Stimulated activated CD8-positive, alpha-beta memory T cell treated with anti-CD3 and anti-CD28 coated beads, Interleukin-15, amount 100 ng/mL, for 1 hour (primary cell): ENCODE measurements around the gene TMEM267.
"Not testable (repeated sequence)": the region's sequence is repeated elsewhere in the genome, so short reads cannot be mapped to it uniquely, and the experiment has no call there.

Experiments
- DNase-seq: peaks from one replicate; pipeline ENCODE4 v3.0.0-alpha.2; 2020; ENCODE audit warnings: low read depth

The TMEM267 gene

GRCh38 chr5:43456556-43456955, 27.1 kb downstream of the TMEM267 start:
- no peak for DNase-seq

GRCh38 chr5:43441575-43441974, 42.1 kb downstream of the TMEM267 start:
- not testable (repeated sequence) for DNase-seq

DNA sequence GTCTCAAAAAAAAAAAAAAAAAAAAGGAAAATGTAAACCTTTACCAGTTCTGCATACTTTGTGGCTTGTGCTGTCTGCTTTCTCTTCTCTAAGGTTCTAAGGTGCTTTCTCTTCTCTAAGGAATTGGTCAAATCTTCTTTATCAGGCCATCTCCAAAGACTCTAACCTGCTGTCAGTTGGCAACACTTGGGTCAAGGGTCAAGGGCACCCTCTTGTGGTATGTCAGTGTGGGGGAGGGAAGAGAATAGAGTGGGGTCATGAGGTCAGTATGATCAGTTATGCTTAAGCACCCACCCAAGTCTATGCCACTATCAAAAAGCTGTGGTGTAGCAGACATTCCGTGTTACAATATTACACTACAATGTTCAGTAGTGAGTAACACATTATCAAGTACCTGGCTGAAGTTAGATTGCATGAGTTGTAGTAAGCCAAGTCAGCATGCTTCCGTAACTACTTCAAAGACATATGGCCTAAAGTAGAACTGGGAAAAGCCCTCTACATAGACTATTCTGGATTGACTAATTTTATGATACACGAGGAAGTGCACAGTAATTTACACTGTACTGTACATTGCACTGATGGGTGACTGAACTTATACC, 46.5 kb downstream of the TMEM267 start:
- no peak for DNase-seq

GRCh38 chr5:43433382-43433781, 50.3 kb downstream of the TMEM267 start:
- DNase-seq, result no peak

DNA sequence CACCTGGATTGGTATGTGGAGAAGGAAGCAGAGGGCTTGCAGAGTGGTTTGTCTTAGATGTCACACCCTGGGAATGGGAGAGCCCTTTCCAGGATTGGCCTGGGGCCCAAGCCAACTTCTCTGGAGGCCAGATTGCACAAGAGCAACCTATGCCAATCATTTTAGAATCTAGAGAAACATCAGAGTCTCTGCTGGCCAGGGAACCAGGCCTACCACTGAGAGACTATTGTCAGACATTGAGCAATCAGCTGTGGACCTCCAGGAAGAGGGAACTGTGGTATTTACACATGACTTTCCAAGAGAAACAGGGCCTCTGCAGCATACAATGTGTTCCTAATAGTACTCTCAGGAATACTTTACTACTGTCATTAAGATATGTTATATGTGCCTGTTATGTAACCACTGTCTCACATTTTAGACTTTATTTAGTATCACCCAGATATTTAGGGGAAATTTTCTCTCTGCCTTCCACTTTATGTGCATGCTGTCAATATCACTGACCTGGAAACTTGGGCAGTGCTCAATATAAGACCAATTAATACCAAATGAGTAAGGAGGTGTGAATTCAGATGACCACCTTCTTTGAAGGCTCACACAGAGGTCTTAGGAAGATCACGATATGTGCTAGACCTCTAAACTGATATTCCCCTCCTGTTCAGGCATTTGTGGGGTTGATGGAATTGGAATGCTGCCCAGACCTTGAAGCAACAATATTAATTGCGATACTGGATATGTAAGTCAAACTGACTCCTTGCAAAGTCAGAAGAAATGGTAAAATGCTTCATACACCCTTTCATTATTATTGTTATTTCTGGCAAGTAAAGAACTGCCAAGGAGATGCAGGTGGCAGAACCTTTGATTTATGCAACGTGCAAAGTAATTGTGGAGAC, 50.9 kb downstream of the TMEM267 start:
- no peak for DNase-seq

DNA sequence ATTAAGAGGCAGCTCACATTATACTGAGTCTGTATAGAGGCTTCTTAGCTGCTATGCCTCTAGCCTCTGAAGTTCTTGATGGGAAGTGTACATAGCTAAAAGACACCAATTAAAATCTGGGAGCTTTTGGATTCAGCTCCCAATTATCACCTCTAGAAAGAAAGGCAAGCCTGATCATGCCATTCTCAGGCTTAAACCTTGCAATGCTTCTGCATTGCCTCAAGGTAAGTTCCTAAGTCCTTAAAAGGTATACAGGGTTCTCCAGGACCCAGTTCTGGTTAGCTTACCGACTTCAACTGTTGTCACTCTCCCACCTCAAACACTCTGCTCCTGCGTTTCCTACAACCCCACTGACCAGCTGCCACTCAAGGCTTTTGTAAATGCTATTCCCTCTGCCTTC, 54.0 kb downstream of the TMEM267 start:
- DNase-seq, result no peak

GRCh38 chr5:43429016-43429415, 54.6 kb downstream of the TMEM267 start:
- DNase-seq, result no peak

DNA sequence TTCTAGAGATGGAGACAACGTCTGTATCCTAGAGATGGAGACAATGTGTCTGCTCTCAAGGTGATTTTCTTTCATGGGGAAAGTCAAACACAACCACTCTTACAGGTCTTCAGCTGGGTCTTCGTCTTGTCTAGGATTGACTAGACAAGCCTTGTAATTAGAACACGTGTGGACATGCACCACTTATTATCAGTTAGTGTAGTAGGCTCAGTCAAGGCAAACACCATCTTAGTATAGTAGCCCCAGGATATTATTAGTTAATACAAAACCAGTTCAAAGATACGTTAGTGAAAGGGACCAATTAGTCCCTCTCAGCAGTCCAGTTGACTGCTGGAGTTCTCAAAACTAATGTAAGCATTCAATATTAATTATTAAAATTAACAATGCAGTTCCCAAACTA, 56.4 kb downstream of the TMEM267 start:
- DNase-seq, result no peak

DNA sequence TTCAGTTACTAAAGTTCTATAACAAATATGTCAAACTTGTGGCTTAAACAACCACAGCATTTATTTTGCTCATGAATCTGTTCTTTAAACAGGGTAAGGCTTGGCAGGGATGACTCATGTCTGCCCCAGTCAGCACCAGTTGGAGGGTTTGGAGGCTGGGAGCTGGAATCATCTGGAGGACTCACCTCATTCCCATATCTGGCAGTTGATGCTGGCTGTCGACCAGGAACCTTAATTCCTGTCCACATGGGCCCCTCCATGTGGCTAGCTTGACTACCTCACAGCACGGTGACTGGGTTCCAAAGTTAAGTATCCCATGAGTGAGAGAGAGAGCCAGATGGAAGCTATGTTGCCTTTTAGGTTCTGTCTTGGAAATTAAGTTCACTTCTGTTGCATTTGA, 57.7 kb downstream of the TMEM267 start:
- DNase-seq, result no peak

DNA sequence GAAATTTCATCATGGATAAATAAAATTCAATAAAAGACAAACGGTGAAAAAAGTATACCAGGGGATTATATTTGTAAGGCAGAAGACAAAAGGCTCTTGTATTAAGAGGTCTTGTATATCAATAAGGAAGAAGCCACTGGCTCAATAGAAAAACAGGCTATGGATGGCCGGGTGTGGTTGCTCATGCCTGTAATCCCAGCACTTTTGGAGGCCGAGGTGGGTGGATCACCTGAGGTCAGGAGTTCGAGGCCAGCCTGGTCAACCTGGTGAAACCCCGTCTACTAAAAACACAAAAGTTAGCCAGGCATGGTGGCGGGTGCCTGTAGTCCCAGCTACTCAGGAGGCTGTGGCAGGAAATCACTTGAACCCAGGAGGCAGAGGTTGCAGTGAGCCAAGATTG, 60.6 kb downstream of the TMEM267 start:
- DNase-seq, result not testable (repeated sequence)

DNA sequence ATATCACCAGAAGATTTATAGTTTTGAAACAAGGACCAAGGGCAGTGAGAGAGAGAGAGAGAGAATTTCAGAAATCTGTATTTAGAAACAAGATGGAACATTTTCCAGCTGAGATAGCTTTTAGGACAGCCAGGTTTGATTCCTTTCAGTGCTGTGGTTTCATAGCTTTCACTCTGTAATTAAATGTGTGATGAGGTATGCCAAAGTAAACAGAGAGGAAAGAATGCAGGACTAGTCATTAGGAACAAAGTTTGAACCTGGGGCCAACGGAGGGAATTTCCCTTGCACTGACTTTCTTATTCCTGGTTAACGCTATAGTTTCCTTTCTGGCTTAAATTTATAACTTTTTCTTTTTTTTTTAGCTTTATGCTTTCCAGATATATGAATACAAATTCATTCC, 61.5 kb downstream of the TMEM267 start:
- DNase-seq, result no peak

DNA sequence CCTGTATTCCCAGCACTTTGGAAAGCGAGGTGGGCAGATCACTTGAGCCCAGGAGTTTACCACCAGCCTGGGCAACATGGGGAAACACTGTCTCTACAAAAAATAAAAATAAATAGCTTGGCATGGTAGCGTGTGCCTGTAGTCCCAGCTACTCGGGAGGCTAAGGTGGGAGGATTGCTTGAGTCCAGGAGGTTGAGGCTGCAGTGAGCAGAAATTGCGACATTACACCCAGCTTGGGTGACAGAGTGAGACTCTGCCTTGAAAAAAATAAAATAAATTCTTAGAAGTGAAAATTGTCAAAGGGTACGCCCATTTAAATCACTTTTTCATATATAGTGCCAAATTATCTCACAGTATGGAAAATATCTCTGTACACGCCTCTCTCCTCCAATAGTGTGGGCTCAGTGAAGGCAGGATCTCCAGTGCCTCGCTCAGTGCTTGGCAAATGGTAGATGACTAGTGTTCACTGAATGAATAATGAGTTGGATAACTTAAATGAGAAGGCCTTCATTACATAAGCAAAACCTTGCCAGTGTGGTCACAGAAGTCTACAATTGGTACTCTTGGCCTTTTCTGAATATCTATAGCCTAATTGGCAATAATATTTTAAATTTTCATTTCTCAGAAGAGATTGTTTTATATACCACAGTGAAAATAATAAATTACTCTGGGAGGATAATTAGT, 62.1 kb downstream of the TMEM267 start:
- DNase-seq, result no peak

DNA sequence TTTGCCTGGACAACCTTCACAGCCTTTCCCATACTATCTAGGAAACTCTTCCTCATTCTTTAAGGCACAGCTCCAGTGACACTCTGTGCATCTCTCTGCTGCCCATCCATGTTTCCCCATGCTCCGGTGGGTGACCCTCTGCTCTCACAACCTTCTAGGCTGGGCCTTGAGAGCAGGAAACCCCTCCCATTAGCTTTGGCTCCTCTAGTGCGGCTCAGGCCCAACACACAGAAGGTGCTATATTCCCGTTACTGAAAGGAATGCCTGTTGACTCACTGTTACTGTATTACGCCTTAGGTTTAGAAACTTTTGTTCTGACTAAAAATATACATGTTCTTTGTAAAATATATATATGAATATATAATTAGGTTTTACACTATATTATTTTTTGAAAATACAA, 63.4 kb downstream of the TMEM267 start:
- no peak for DNase-seq

DNA sequence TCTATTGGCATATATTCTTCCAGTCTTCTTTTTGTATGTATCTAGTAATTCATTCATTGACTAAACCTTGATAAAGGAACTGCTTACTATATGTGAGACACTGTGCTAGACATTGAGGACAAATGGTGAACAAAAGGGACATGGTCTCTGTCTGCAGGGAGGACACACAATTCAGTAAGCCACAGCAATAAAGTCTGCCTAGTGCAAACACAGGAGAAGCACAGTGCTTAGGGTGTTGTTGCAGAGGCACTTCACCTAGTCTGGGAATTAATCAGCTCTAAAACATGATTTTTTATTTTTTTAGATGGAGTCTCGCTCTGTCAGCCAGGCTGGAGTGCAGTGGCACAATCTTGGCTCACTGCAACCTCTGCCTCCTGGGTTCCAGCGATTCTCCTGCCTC, 65.1 kb downstream of the TMEM267 start:
- DNase-seq, result no peak

GRCh38 chr5:43416803-43417394, 66.8 kb downstream of the TMEM267 start:
- DNase-seq, result no peak

DNA sequence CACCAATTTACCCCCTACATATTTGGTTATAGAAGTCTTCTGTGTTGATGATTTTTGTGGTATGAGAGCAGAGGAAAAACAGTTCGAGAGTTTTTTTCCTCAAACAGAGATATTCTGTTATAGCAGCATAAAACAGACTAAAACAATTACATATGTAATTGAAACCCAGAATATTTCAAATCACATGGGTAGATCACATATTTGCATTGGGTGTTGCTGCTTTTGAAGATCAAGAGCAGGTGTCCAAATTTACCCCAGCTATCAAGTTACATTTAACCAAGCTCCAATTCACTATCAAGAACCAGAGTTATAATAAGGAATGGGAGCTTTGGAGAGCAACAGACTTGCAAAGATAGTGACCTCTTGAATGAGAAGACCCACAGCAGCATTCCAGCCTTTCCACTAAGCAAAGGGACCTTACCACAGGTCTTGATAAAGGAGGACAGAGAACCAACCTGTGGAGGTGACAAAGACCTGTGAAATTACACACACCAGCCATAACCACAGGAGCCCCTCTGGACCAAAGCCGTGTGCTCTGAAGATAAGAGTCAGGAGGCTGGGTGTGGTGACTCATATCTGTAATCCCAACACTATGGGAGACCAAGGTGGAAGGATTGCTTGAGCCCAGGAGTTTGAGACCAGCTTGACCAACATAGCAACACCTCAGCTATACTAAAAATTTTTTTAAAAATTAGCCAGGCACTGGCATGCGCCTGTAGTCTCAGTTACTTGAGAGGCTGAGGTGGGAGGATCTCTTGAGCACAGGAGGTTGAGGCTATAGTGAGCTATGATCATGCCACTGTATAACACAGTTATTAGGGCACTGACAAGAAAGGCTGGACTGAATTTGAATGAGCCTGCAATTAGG, 67.5 kb downstream of the TMEM267 start:
- DNase-seq, result no peak

GRCh38 chr5:43413966-43414365, 69.7 kb downstream of the TMEM267 start:
- DNase-seq, result no peak

GRCh38 chr5:43412644-43413043, 71.0 kb downstream of the TMEM267 start:
- no peak for DNase-seq

GRCh38 chr5:43412156-43412555, 71.5 kb downstream of the TMEM267 start, which contains the start of gene CCL28:
Gene CCL28, minus strand, starts transcription at chr5:43412391. Its CDS starts 75 bp downstream, at chr5:43412316.
- DNase-seq, result no peak

- no peak for DNase-seq
Measured at GRCh38 chr5:43411495-43411894, 72.2 kb downstream of the TMEM267 start.

DNA sequence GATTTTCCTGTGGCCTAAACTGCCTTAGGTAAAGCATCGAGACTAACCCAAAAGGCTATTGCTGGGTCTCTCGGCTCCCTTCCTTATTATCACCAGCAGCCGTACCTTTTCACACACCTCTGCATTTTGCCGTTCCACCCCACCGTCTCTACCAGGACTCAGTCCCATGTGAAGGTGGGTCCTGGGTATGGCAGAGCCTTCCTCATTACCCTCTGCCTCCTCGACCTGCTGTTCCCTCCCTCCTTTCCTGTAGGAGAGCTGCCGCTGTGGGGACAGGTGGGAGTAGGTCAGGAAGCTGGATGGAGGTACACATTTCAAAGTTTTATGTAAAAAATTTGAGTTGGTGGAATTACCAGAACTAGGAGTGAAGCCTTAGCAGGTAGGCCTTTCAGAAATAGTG, 73.3 kb downstream of the TMEM267 start:
- DNase-seq, result no peak
